Stimulated activated CD4-positive, alpha-beta T cell treated with anti-CD3 and anti-CD28 coated beads, Interleukin-4, amount 100 ng/mL, for 1 hour (primary cell): Measurements from ENCODE around the gene FXR2.
"Not testable (repeated sequence)": the region's sequence is repeated elsewhere in the genome, so short reads cannot be mapped to it uniquely, and the experiment has no call there.

Experiments used
- DNase-seq: peaks from one replicate; pipeline ENCODE4 v3.0.0-alpha.2; 2020

Gene FXR2

GRCh38 chr17:7614425-7615264, at the start of gene FXR2:
Gene FXR2 (minus strand): TSS chr17:7614897. CDS start chr17:7614532, 365 bp downstream.
- DNase-seq = peak; percentile 98

GRCh38 chr17:7656958-7657609, 42.4 kb upstream of the FXR2 start:
- DNase-seq = no peak

- DNase-seq = no peak
Measured at GRCh38 chr17:7655541-7655840, 40.8 kb upstream of the FXR2 start.

- DNase-seq = no peak
Measured at GRCh38 chr17:7654832-7655540, 40.3 kb upstream of the FXR2 start.

- no peak for DNase-seq
Measured at GRCh38 chr17:7652388-7653356, 38.0 kb upstream of the FXR2 start.

- DNase-seq = no peak
Measured at GRCh38 chr17:7651665-7652387, 37.1 kb upstream of the FXR2 start.

- DNase-seq = no peak
Measured at GRCh38 chr17:7651097-7651664, 36.5 kb upstream of the FXR2 start.

- peak; percentile 71 for DNase-seq
Measured at GRCh38 chr17:7650509-7651096, 35.9 kb upstream of the FXR2 start, which contains the start of gene ATP1B2. Gene ATP1B2 (plus strand): TSS chr17:7650926. CDS start chr17:7651519, 593 bp downstream.

- no peak for DNase-seq
Measured at GRCh38 chr17:7647018-7647417, 32.3 kb upstream of the FXR2 start.

- DNase-seq = no peak
Measured at GRCh38 chr17:7646457-7646856, 31.8 kb upstream of the FXR2 start.

GRCh38 chr17:7644775-7645174, 30.1 kb upstream of the FXR2 start:
- DNase-seq = no peak

- DNase-seq = not testable (repeated sequence)
Measured at GRCh38 chr17:7641635-7642034, 26.9 kb upstream of the FXR2 start.

- DNase-seq = no peak
Measured at GRCh38 chr17:7640783-7641182, 26.1 kb upstream of the FXR2 start.

- no peak for DNase-seq
Measured at GRCh38 chr17:7636163-7636562, 21.5 kb upstream of the FXR2 start.

- no peak for DNase-seq
Measured at GRCh38 chr17:7634384-7634783, 19.7 kb upstream of the FXR2 start.

- no peak for DNase-seq
Measured at GRCh38 chr17:7633093-7633492, 18.4 kb upstream of the FXR2 start.

GRCh38 chr17:7632492-7632894, 17.8 kb upstream of the FXR2 start:
- no peak for DNase-seq

- DNase-seq = no peak
Measured at GRCh38 chr17:7631398-7632380, 17.0 kb upstream of the FXR2 start.

GRCh38 chr17:7629939-7630571, 15.4 kb upstream of the FXR2 start, which contains the start of gene SHBG:
Gene SHBG (plus strand): TSS chr17:7630135. CDS start chr17:7630173, 38 bp downstream.
- no peak for DNase-seq
